Mucosa of stomach (tissue), 1 donor: ENCODE results near the gene HECW1.

ENCODE experiments used
- H3K27me3 ChIP-seq: one replicate; pipeline ENCODE4 v1.7.0; 2013; ENCODE audit warnings: mild to moderate bottlenecking, low read length; ENCODE audit not compliant: control insufficient read depth, insufficient read depth
- H3K36me3 ChIP-seq: one replicate; pipeline ENCODE4 v1.7.0; 2013; ENCODE audit warnings: low read length; ENCODE audit not compliant: control insufficient read depth, insufficient read depth
- H3K4me1 ChIP-seq: one replicate; pipeline ENCODE4 v1.7.0; 2013; ENCODE audit warnings: mild to moderate bottlenecking, low read length; ENCODE audit not compliant: control insufficient read depth, insufficient read depth
- H3K4me3 ChIP-seq: one replicate; pipeline ENCODE4 v1.7.0; 2013; ENCODE audit warnings: low read length
- H3K9ac ChIP-seq: one replicate; pipeline ENCODE4 v1.7.0; 2013; ENCODE audit warnings: mild to moderate bottlenecking, low read length, moderate library complexity
- H3K9me3 ChIP-seq: one replicate; pipeline ENCODE4 v1.7.0; 2013; ENCODE audit warnings: mild to moderate bottlenecking, low read length, moderate library complexity; ENCODE audit not compliant: control insufficient read depth
- donor health status: Pancreatic carcinoma.

HECW1 gene

GRCh38 chr7:43516581-43517342 is 404.3 kb downstream of the HECW1 start:
- Histone ChIP-seq H3K27me3 (no peaks in the 10 kb centered on the region), H3K9me3 (no peaks in the 10 kb centered on the region), H3K36me3 (no peaks in the 10 kb centered on the region), H3K4me3 (no peak overlapping the region), H3K9ac (no peak overlapping the region), H3K4me1 (no peaks in the 10 kb centered on the region)

- H3K9me3 ChIP-seq: no peaks in the 10 kb centered on the region
- no peaks in the 10 kb centered on the region for H3K4me1 ChIP-seq
- H3K36me3 ChIP-seq: no peaks in the 10 kb centered on the region
- no peak overlapping the region for H3K9ac ChIP-seq
- H3K27me3 ChIP-seq: no peaks in the 10 kb centered on the region
- H3K4me3 ChIP-seq: no peak overlapping the region
Measured at GRCh38 chr7:43517464-43517863, 405.0 kb downstream of the HECW1 start.

- Histone ChIP-seq H3K4me3 (no peak overlapping the region), H3K9me3 (no peaks in the 10 kb centered on the region), H3K27me3 (no peaks in the 10 kb centered on the region), H3K4me1 (no peaks in the 10 kb centered on the region), H3K9ac (no peak overlapping the region), H3K36me3 (no peaks in the 10 kb centered on the region)
Measured at GRCh38 chr7:43520201-43520600, 407.8 kb downstream of the HECW1 start.

GRCh38 chr7:43522406-43523156 is 410.1 kb downstream of the HECW1 start:
- no peaks in the 10 kb centered on the region for H3K4me1 ChIP-seq
- H3K36me3 ChIP-seq: no peaks in the 10 kb centered on the region
- H3K4me3 ChIP-seq: no peak overlapping the region
- H3K27me3 ChIP-seq: no peaks in the 10 kb centered on the region
- H3K9ac ChIP-seq: no peak overlapping the region
- no peaks in the 10 kb centered on the region for H3K9me3 ChIP-seq

- Histone ChIP-seq H3K36me3 (no peaks in the 10 kb centered on the region), H3K9me3 (no peaks in the 10 kb centered on the region), H3K27me3 (no peaks in the 10 kb centered on the region), H3K4me3 (no peak overlapping the region), H3K4me1 (no peaks in the 10 kb centered on the region), H3K9ac (no peak overlapping the region)
Measured at GRCh38 chr7:43528576-43529354, 416.3 kb downstream of the HECW1 start.

GRCh38 chr7:43530553-43531410 is 418.3 kb downstream of the HECW1 start:
- Histone ChIP-seq H3K9ac (no peak overlapping the region), H3K27me3 (no peaks in the 10 kb centered on the region), H3K4me3 (no peak overlapping the region), H3K36me3 (no peaks in the 10 kb centered on the region), H3K4me1 (no peaks in the 10 kb centered on the region), H3K9me3 (no peaks in the 10 kb centered on the region)

- Histone ChIP-seq H3K4me3 (no peak overlapping the region), H3K9ac (no peak overlapping the region), H3K4me1 (peaks cover 2% of the 10 kb centered on the region)
Measured at GRCh38 chr7:43531700-43532099, 419.3 kb downstream of the HECW1 start.

GRCh38 chr7:43533801-43534479 is 421.5 kb downstream of the HECW1 start:
- Histone ChIP-seq H3K36me3 (no peaks in the 10 kb centered on the region), H3K9ac (no peak overlapping the region), H3K4me1 (peaks cover 11% of the 10 kb centered on the region), H3K27me3 (no peaks in the 10 kb centered on the region), H3K4me3 (no peak overlapping the region), H3K9me3 (no peaks in the 10 kb centered on the region)

More at GRCh38 chr7:43531700-43532099, 419.3 kb downstream of the HECW1 start:
- no peaks in the 10 kb centered on the region for H3K9me3 ChIP-seq
- no peaks in the 10 kb centered on the region for H3K27me3 ChIP-seq
- H3K36me3 ChIP-seq: no peaks in the 10 kb centered on the region

- Histone ChIP-seq H3K4me3 (no peak overlapping the region), H3K4me1 (peaks cover 11% of the 10 kb centered on the region), H3K27me3 (no peaks in the 10 kb centered on the region), H3K9ac (no peak overlapping the region), H3K9me3 (no peaks in the 10 kb centered on the region), H3K36me3 (no peaks in the 10 kb centered on the region)
Measured at GRCh38 chr7:43535031-43535451, 422.6 kb downstream of the HECW1 start.

- no peak overlapping the region for H3K9ac ChIP-seq
- H3K4me3 ChIP-seq: no peak overlapping the region
- no peaks in the 10 kb centered on the region for H3K36me3 ChIP-seq
- H3K9me3 ChIP-seq: no peaks in the 10 kb centered on the region
- no peaks in the 10 kb centered on the region for H3K27me3 ChIP-seq
- H3K4me1 ChIP-seq: peaks cover 11% of the 10 kb centered on the region
Measured at GRCh38 chr7:43535810-43536585, 423.6 kb downstream of the HECW1 start.
